Measurements from ENCODE around the gene MRPL19.
"Not testable (repeated sequence)": the region's sequence is repeated elsewhere in the genome, so short reads cannot be mapped to it uniquely, and the experiment has no call there.

The MRPL19 gene

DNA sequence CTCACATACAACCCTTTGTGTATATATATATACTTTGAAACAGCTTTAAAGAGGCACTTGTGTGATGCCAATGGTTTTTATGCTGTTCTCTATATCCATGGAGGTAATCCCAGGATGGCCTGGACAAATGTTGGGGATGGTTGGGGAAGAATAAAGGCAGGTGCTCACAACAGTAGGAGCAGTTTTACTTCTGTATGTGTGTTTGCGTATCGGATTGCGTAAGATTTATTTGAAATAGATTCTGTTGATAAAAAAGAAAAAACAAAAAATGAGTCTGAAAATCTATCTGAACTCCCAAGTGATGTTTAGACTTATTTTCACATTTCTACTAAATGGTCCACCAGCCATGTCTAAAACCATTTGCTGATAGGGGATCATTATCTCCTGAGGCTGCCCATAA is 29.3 kb downstream of the MRPL19 start:
- no peak for DNase-seq

DNA sequence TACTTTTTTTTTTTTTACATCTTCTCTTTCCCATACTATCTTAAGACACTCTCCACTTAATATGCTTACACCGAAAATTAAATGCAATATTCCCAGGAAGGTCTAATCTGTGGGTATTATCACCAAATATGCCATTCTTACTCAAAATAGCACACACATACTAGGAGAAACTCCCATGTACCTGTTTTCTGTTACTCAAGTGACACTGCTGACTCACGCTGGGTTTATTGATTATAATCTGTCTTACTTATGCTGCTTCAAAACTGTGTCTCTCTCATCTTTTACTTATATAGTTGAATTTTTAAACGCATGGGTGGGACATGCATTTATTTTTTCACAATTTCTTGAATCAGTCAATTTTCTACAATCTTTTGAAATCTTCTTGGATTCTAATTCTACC is 29.9 kb downstream of the MRPL19 start:
- no peak for DNase-seq

DNA sequence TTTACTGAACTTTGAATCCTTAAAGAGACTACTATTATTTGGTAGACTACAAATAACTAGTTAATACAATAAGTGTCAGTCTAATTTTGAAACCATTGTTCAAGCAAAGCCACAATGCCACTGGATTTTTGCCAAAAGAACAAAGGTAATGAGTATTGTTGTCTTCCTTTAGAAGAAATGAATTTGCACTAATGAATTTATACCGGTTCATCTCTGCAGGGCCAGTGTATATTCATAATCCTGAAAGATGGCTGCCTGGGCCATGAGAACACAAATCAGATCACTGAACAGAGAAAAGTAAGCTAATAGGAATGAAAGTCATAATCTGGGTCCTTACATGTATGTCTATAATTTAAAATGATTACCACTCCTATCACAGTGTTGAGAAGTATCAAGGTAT is 33.0 kb downstream of the MRPL19 start:
- DNase-seq: no peak

DNA sequence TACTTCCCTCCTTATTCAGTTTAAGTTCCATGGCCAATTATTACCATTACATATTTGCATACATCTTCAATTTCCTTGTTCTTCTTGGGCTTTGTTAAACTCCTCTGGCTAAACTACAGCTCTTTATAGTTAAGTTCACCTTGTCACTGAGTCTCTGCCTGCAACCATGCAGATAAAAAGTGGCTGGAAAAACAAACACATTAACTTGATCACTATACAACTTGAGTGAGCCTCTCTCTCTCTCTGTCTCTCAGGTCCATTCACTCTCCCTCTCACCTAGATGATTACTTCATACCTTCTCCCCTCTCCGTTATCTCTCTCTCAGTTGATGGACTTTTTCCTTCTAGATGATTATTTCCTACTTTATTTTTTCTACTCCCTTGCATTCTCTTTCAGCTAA is 33.8 kb downstream of the MRPL19 start:
- no peak for DNase-seq

DNA sequence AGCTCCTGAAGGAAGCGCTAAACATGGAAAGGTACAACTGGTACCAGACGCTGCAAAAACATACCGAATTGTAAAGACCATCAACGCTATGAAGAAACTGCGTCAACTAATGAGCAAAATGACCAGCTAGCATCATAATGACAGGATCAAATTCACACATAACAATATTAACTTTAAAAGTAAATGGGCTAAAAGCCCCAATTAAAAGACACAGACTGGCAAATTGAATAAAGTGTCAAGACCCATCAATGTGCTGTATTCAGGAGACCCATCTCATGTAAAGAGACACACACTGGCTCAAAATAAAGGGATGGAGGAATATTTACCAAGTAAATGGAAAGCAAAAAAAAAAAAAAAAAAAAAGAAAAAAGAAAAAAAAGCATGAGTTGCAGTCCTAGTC is 36.8 kb downstream of the MRPL19 start:
- not testable (repeated sequence) for DNase-seq

DNA sequence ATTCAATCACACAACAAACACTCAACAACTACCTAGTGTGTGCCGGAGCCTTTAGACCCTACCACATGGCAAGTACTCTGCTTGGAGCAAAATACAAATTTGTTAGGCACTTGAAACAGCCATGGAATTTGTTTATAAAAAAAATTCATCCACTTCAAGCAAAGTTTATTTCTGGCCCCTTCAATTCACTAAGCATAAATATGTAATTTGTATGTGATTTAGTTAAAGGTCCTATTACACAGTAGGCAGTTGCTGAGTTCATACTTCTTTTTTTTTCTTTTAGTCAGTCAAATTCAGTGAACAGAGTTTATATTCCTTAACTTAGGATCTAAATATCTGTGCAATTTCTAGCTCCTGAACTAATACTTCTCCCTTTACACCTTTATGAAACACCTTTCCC is 41.6 kb downstream of the MRPL19 start:
- DNase-seq: no peak

DNA sequence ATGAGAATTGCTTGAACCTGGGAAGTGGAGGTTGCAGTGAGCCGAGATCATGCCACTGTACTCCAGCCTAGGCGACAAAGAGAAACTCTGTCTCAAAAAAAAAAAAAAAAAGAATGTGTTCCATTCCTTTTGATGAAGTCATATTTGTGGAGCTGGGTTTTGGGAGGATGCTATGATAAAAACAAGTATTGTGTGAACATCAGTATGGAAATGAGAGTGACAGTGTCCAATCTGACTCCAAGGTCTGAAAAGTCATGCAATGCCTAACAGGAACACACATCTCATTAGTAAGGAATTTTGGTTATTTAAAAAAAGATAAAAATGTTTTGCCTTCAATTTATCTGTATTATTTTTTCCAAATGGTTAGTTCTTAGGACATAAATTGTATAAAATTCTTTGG is 52.3 kb downstream of the MRPL19 start:
- no peak for DNase-seq

DNA sequence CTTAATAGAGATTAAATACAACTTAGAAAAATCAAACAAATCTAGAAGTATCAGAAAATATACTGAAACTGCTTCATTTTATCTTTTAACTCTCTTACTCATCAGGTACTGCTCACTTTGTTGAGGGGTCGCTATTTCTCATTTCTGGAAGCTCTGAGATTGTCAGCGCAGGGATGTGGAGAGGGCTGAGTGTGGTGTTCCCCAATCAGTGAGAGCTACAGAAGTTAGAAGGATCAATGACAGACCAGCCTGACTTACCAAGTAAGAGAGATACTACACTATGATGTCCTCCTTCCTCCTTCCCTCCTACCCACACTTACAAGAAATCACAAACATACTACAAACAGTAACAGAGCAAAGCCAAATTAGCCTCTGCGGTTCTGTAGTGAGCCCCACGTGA is 56.0 kb downstream of the MRPL19 start:
- no peak for DNase-seq

DNA sequence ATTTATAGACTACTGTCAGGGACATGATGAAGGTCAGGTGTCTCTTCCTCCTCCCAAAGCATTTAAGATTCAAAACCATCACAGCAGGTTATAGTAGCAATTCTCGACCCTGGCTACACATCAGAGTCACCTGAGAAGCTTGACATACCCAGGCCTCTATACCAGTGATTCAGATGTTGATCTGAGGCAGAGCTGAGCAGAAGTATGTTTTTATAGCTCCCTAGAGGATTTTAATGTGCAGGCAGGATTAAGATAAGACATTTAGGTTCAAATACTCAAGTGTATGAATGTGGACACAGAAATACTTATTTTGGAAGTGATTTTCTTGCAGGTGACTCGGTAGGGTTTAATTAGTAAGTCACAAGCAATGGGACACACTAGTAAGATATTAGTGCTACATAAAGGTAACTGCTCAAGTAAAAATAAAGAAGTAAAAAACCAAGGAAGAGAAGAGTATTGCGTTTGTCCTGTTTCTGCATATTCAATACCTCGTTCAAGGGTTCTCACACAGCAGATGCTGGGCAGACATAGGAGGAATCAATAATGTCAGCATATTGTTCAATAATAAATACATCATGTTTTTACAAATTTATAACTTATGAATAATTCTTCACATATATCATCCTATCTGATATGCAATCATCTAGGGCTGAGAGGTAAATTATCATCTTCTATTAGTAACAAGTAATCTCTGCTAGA is 57.2 kb downstream of the MRPL19 start:
- DNase-seq: no peak

DNA sequence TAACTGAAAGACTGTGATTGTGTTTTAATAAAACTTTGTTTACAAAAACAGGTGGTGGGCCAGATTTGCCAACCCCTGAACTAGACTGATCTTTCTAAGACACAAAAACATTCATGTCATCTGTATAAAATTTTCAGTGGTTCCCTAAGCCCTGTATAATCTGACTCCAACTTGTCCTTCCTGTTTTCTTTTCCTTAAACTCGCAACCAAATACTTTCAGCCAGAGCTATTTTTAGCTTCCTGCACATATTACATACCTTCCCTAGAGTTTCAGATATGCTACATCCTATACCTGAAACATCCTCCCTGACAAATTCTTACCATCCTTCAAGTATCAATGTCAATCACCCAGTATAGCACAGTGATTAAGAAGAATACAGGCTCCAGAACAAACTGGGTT is 59.3 kb downstream of the MRPL19 start:
- no peak for DNase-seq

DNA sequence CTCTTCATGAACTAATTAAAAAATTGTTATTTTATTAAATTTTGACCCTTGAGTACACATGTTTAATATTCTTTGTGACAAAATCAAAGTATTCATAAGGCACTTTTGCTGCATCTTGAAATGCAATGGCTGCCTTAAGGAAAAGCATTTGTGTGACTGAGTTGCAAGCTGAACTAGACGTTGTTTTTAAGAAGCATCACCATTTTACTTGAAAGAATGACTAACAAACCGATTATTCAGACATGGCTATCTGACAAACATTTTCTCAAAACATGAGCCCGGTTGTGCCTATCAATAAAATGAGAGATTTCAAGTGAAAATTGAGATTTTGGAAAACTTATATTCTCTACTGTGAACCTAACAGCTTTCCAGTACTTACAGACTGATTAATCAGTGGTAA is 61.3 kb downstream of the MRPL19 start:
- DNase-seq: no peak

DNA sequence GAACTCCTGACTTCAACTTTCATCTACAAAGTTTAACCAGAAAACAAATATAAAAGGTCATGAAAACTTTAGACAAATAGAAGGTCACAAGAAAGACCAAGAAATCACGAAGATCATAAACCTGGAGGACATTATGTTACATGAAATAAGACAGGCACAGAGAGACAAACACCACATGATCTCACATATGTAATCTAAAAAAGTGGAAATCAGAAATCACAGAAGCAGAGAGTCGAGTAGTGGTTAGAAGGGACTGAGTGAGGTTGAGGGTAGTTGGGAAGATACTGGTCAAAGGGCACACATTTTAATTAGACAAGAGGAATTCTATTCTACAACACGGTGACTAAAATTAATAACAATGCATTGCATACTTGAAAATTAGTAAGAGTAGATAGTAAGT is 62.7 kb downstream of the MRPL19 start:
- no peak for DNase-seq

DNA sequence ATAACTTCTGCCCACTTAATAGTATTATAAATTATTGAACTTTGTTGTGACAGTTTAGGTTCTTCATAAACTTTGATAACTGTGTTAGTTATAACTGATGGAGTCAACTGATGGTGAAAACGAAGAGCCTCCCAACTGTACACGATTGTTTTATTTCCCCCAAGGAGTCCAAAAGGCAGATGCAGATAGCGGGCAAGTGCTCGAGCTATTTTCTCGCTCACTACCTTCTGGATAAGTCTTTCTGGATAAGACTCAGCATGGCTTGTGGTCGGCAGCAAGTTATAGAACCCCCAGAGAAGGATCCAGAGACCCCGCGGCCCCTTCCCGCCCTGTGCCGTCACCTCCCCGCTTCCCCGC is 63.6 kb downstream of the MRPL19 start:
- DNase-seq: no peak

DNA sequence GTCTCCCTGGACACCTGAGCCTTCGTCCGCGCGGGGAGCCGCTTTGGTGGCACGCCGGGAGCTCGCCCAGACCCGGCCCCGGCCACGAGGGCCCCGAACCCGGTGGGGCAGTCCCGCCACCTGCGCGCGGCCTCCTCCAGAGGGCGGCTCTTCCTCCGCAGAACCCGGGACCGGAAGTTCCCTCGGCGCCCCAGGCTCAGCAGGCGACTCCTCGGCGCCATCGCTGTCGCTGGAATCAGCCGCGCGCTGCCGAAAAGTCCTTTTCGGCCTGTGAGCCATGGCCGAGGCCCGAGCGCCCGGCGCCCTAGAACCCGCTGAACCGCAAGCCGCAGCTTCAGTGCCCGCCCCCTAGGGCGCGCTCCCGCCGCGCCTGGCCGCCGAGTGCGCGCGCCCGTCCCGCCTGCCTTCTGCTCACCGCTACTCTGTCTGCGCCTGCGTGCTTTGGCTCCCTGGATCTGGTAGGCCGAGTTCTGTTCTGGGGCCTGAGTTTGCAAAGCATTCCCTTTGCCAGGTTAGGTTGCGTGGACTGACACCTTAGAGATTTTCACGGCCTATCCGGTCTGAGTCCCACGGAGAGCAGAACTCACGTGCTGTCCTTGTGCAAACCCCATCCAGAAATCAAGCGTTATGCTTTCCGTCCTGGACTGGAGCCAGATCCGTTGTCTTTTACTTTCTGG is 64.1 kb downstream of the MRPL19 start, which contains the start of gene GCFC2:
Gene GCFC2, minus strand, starts transcription at position 339 of the 677 bp plus-strand sequence. Its CDS starts 60 bp downstream, at position 279.
- DNase-seq: peak; percentile 90

DNA sequence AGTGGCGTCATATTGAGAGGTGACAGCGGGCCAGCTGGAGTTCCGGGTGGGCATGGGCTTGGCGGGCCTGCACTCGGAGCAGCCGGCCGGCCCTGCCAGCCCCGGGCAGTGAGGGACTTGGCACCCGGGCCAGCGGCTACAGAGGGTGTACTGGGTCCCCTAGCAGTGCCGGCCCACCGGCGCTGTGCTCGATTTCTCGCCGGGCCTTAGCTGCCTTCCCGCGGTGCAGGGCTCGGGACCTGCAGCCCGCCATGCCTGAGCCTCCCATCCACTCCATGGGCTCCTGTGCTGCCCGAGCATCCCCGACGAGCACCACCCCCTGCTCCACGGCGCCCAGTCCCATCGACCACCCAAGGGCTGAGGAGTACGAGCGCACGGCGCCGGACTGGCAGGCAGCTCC is 65.0 kb downstream of the MRPL19 start:
- DNase-seq: not testable (repeated sequence)

DNA sequence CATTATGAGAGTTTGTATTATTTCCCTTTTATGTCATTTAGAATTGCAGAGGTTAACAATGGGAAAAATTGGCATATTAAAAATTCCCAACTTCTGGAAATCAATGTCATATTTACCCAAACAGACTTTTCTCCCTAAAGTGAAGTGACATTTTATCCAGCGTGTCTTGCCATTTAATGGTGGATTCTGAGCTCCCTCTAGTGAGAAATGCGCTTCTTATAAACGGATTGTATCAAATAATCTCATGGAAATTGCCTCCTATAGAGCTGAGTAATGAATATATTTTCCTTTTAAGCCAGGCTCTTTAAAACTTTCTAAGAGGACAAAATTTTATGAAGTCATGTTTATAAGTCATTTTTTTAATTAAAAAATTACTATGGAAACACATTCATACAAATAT is 69.8 kb downstream of the MRPL19 start:
- DNase-seq: no peak

DNA sequence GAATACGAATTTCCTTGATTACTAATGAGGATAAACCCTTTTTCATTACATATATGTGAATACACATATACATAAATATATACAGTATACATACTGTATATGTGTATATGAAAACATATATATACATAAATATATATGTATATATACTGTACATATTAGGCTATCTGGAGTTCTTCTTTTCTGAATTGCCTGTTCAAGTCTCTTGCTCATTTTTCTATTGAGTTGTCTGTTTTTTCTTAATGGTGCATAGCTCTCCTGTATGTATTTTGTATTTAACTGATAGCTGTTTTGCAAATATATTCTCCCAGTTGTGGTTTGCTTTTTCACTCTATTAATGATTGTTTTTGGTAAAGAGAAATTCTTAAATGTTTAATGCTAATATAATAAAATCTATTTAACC is 73.0 kb downstream of the MRPL19 start:
- no peak for DNase-seq

DNA sequence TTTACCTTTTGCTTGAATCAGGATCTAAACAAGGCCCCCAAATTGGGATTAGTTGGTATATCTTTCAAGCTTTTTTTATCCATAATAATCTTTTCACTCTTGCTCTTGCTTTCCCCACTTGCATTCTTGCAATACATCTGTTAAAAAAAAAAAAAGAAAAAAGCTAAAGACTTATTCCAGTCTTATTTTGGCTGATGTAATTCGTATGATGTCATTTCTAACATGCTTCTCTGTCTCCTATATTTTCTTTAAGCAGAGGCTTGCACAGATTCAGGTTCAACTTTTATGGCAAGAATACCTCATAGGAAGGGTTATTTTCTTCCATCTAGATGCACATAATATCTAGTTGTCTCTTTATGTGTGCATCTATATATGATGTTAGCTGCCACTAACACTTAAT is 73.9 kb downstream of the MRPL19 start:
- DNase-seq: no peak

DNA sequence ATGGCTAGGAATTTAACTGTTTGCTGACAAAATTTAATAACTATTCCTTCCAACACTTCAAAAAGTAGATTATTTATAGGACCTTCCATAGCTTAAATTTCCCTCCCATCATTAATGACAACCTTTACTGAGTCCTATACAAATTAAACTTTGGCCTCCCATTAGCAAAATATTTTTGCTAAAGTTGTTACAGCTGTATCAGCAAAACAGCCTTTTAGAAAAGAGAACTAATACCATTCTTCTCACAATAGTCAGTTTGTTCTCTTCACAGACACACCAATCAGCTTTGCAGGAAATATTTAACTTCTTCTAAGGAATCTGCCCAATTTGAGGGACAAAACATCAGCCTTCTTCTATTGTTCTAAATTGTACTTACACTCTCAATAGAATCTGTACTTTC is 76.1 kb downstream of the MRPL19 start:
- no peak for DNase-seq

DNA sequence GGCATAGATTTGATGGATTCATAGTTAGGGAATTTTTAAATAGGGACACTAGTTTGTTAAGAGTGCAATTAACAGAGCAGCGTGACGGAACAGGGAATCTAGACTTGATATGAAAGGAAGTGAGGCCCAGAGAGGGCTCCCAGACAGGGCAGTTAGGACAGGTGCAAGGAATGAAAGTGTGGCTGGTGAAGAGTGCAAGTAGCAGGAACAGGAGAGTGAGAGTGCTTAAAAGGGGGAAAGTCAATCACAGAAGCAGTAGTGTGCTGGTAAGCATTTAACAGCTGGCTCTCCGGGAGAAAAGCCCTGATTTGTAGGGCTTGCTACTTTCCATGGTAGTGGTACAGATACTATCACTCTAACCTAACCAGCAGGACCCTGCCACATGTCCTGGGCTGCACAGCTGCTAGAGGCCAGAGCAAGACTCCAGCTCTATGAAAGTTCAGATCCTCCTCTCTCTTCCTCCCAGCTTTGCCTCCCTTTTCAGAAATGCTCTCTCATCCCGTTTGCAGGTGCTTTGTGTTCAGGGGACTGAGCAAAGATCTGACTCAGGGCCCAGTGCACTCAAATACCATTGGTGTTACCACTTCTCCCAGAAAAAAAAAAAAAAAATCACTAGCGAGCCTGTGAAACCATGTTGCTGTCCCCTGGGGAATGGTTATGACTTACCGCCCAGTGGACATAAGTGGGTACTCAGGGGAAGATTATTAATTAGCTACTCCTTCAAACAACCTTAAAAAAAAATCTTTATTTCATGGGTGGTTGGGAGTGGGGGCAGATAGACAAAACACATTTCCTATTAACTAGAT is 82.2 kb downstream of the MRPL19 start:
- DNase-seq: no peak

DNA sequence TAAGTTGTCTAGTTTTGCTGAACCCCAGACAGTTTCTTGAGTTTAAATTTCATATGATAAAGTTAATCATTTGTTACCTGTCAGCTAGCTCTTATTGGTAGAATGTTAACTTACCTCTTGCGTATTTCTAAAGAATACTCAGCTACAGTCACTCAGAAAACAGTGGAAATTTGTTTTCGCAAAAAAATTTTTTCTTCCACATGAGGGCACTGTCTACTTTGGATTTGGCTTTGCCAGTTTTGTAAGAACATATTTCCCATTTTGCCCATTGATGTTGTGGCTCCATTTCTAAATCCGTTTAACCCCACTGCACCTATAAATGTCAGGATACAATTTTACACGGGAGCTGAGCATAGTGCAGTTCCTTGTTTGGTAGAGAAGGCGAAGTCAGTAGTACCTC is 83.3 kb downstream of the MRPL19 start:
- DNase-seq: no peak

DNA sequence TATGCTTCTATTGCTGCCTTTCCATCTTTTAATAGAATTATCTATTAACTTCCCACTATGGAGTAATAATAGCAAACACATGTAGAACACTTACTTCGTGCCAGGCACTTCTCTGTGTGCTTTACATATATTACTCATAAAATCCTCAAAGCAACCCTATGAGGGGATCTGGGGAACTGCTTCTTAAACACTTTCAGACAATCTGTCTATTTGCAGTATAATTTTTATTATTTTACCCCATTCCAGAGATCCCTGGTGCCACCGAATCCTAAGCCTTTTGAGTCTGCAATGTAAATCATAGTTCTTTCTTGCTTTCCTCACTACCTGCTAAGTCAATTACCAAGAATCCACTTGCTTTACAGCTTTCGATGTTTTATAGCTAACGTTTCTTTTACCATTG is 89.7 kb downstream of the MRPL19 start:
- DNase-seq: no peak

DNA sequence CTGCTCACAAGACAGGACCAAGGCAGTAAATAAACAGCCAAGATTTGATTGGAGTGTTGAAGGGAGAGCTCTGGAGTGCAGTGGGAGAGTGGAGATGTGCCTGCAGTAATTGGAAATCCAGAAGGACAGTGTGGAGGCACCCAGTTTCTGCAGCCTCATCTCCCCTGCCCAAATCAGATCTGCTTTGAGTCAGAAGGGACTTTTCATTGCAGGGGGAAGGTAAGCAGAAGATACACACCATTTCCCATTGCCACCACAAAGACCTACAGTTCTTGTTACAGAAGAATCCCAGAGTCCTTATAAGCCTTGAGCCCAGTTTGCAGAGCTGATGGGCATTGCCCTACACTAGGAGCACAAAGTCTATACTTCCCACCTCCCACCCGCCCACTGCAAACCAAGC is 91.4 kb downstream of the MRPL19 start:
- DNase-seq: no peak
